CD4-positive, alpha-beta T cell treated with Interferon gamma for 1 hour (primary cell): ENCODE data around the gene UBE3B.

Experiments
- DNase-seq: peaks from one replicate; pipeline ENCODE4 v3.0.0-alpha.2; 2020

The UBE3B gene

DNA sequence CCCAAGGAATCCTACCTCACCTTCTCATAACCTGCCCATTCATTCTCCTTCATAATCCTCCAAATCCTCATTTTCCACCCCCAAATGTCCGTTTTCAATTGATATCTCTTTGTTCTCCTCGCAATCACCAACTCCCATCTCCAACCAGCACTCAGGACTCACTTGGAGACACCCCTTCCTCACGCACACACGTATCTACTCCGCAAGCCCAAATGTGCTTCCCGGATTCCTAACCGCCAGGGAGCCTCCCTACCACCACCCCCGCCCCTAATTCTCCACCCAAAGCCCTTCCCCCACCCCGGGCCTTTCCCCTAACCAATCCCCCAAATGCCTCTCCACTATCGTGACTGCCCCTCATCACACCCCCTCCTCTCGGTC is 638 bp upstream of the UBE3B start:
- no peak for DNase-seq

DNA sequence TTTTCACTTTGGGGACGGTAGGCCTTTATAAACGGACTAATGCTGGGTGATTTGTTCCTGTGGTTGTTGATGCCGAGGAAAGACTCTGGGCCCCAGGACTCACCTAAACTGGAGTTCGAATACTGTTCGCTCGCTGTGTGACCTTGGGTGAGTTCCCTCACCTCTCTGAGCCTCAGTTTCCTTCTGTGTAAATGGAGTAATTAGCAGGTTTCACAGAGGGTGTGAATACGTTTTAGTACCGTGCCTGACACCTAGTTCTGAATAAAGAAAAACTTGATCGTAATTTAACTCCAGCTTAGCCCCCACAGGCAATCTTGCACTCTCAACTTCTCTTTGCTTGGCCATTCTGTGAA is 505 bp downstream of the UBE3B start:
- DNase-seq = no peak

GRCh38 chr12:109479761-109480160 is 2.3 kb downstream of the UBE3B start:
- DNase-seq = no peak

DNA sequence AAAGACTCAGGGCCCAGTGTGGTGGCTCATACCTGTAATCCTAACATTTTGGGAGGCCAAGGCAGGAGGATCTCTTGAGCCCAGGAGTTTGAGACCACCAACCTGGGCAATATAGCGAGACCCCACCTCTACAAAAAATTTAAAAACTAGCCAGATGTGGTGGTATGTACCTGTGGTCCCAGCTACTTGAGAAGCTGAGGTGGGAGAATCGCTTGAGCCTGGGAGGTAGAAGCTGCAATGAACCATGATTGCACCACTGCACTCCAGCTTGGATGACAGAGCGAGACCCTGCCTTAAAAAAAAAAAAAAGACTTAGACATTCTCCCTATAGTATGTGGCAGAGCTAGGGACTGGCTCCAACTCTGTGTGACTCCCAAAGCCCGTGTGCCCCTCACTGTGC is 2.9 kb downstream of the UBE3B start:
- no peak for DNase-seq

GRCh38 chr12:109481863-109482262 is 4.4 kb downstream of the UBE3B start:
- DNase-seq = no peak

DNA sequence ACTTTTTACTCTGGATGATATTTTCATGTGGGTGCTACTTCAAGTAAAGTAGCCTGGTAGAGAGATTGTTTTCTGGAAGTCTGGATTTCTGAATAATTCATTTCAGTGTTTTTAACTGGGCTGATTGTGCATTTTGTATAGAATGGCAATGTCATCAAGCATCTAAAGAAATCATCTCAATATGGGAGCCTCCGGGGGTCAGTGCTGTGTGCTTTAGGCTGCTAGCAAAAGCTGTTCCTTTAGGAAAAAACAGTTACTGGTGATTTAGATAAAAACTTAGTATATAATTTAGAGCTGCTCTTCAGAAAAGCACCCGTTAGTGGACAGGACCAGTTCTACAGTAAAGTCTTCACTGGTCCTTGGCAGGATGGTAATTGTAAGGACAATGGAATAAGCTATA is 5.1 kb downstream of the UBE3B start:
- no peak for DNase-seq

GRCh38 chr12:109482894-109483293 is 5.5 kb downstream of the UBE3B start:
- no peak for DNase-seq

DNA sequence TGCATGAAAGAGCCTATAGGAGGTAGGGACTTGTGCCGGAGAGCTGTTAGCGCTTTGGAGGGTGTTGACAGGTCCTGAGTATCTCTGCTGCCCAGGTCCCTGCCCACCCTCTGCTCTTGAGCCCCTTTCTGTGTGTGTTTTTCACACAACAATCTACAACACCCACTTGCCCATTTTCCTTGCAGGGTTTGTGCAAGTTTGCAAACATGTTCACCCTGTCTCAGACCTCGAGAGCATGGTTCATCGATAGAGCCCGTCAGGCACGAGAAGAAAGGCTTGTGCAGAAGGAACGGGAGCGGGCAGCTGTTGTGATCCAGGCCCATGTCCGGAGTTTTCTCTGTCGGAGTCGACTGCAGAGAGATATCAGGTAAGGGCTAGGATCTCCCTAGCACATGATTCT is 5.9 kb downstream of the UBE3B start:
- DNase-seq = no peak

- DNase-seq = no peak
These were observed 7.8 kb downstream of the UBE3B start for GRCh38 chr12:109485201-109485600.

DNA sequence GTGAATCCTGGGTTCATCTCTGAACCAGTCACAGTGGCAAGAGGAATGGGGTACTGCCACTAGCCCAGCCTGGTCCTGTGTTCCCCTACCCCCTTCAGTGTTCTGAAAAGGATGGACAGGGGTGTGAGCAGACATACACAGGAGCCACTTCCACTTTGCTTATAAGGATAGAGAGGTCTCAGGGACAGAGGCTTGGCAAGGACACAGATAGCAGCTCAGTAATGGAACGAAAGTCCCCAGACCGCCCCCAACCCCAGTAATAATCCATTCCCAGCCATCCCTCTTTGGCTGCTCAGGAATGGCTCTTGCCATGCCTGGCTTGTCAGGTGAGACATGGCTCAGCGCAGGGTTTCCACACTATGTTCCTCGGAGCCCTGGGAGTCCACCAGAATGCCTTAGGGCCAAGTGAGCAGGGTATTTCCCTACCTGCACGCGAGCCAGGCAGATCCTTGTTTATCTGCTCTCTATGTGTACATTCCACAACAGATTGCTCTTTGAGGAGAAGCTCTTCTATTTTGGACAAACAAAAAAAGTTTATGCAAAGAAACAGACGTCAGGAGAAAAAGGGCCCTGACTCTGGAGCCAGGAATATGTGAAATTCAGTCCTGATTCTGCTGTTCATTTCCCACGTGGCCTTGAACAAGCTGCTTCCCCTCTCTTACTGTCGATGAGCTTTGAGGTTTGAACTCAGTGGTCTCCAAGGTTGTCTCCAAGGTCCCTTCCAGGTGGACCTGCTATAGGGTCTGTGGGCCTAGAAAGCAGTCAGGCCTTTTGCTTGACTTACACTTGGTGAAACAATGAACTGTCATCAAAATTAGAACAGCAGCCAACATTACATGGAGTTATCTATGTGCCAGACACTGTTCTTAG is 10.0 kb downstream of the UBE3B start:
- DNase-seq = no peak

DNA sequence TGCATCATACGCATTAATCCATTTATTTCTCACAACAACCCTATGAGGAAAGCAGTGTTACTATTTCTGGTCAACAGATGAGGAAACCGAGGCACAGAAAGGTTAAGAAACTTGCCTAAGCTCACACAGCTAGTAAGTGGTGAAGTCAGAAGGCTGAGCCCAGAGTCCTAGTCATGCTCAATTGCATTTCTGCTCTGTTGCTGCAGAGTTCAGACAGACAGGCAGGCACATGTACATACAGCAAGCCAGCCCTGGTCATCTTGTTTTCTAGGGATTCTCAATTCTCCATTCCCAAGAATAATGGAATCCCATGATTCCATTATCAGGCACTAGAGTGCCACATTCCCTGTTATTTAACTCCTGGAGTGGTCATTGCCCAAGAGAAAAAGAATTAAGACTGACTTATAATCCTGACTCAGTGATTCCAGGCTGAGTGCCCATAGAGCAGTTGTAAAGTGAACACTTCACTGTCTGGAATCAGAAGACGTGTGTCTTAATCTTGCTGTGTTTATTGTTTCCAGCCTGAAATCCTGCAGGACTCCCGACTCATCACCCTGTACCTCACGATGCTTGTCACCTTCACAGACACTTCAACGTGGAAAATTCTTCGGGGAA is 10.7 kb downstream of the UBE3B start:
- no peak for DNase-seq

GRCh38 chr12:109489016-109489954 is 11.9 kb downstream of the UBE3B start:
- DNase-seq = no peak

DNA sequence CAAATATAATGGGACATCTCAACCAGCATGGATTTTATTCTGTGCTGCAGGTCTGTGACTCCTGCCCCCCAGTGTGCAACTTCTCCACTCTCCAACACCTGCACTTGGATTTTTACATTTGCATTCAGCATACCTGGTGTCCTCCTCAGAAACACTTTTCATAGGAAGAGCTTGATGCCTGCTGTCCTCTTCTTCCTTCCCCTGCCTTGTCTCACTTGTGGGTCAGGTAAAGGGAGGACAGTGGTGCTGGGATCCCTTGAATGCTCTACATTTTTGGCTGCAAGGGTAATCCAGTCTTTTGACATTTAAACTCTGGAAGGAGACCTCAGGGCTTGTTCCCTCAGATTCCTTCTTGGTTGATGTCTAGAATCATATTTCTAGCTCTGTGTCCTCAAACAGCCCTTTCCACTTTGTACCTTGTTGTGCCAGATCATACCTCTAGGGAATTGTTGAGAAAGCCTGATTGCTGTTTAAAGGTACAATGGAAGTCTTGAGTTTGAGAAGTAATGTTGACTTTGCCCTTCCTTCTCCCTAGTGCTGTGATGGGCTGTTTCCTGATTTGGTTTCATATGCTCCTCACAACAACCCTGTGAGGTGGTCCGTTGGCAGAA is 12.6 kb downstream of the UBE3B start:
- no peak for DNase-seq

GRCh38 chr12:109491671-109492070 is 14.2 kb downstream of the UBE3B start:
- DNase-seq = no peak

DNA sequence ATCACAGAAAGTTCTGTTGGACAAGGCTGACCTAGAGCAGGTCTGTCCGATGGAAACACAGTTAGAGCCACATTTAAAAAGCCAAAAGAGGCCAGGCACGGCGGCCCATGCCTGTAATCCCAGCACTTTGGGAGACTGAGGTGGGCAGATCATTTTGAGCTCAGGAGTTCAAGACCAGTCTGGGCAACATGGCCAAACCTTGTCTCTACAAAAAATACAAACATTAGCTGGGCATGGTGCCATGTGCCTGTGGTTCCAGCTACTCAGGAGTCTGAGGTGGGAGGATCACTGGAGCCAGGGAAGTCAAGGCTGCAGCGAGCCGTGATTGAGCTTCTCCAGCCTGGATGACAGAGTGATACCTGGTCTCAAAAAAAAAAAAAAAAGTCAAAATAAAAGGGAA is 14.9 kb downstream of the UBE3B start:
- DNase-seq = no peak

GRCh38 chr12:109493090-109493489 is 15.7 kb downstream of the UBE3B start:
- no peak for DNase-seq

GRCh38 chr12:109493938-109494337 is 16.5 kb downstream of the UBE3B start:
- no peak for DNase-seq

DNA sequence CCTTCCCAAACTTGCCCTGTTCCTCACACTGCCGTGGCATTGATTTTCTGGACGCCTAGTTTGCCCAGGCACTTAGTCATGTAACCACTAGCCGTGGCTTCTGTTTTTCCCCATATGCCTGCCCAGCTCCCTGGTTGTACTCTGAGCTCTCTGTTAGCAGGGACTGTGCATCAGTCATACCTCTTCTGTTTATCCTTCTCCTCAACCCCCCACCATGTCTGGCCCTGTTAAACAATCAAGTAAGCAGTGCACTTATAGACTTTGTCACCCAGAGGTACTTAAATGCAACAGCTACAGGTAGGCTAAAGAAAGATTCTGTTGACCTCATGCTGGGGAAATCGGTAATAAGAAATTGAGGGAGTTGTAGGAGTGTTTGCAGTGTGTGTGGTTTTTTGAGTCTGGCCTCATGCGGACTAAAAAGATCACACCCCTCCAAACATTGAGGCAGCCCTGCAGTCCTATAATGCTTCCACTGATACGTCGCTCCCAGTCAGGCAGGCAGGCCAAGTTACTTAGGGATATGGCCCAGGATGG is 17.0 kb downstream of the UBE3B start:
- no peak for DNase-seq

GRCh38 chr12:109495012-109495411 is 17.6 kb downstream of the UBE3B start:
- no peak for DNase-seq

DNA sequence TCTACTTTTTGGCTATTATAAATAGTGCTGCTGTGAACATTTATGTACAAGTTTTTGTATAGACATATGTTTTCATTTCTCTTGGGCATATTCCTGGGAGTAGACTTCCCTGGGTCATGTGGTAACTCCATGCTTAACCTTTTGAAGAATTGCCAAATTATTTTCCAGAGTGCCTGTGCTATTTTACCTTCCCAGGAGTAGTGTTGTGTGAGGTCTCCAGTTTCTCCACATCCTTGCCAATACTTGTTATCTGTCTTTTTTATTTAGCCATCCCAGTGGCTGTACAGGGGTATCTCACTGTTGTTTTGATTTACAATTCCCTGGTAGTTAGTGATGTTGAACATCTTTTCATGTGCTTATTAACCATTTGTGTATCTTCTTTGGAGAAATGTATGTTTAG is 18.9 kb downstream of the UBE3B start:
- no peak for DNase-seq

GRCh38 chr12:109497675-109498074 is 20.2 kb downstream of the UBE3B start:
- no peak for DNase-seq

DNA sequence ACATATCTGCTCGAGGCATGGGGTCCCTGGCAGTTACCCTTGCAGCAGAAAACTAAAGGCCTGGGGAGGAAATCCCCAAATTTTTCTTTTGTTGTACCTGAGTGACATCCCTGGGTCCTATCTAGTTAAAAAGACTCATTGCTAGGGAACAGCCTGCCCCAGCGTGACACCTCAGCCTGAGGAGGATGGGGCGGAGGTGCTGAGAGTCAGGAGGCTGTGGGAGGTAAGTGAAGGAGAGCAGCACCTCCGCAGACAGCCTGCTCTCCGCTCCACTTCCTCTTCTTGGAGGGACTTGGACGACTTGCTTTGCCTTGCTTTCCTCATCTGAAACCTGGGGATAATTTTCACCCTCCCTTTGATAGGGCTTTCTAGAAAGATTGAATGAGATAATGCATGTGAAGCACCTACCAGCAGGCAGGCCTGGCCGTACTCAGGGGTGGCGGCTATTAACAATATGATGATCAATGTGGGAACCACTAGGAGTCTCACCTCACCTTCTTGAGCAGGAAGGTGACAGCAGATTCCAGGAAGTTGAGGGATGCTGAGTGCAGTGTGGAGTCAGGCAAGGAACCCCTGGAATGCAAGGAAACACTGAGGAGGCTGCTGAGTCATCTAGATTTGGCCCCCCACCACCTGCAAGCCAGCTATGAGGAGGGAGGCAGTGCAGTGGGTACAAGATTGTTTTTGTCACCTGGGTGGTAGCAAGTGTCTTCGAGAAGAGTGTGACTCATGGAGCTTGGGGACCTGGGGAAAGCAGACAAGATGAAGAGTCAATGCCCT is 23.2 kb downstream of the UBE3B start:
- no peak for DNase-seq
